Stomach (tissue), 4 donors: Measurements from ENCODE around the gene BUB1.
"Not testable (repeated sequence)": the region's sequence is repeated elsewhere in the genome, so short reads cannot be mapped to it uniquely, and the experiment has no call there.

ENCODE experiments used
- POLR2A ChIP-seq, 4 donors: fragments of 450-650 bp; IDR thresholded peaks; one replicate each; pipeline ENCODE4 v1.6.1; 2016; ENCODE audit warnings: antibody characterized with exemption in 4 of 4, control low read depth in 2 of 4, mild to moderate bottlenecking in 1 of 4, moderate library complexity in 1 of 4
- POLR2AphosphoS5 ChIP-seq, 3 donors: sonication (generic); formaldehyde crosslinking; IDR thresholded peaks; one replicate each; pipeline ENCODE4 v1.6.1; 2016; ENCODE audit warnings: antibody characterized with exemption in 3 of 3
- TF ChIP-seq, protein P1 (sequence below), 7 experiments: fragments of 450-650 bp in 4 of 7; fragments of 200-600 bp in 3 of 7; sonication (generic) in 3 of 7; IDR thresholded peaks; one replicate each; pipeline ENCODE4 v1.5.1; 2016 to 2019; ENCODE audit warnings: antibody characterized with exemption in 7 of 7, control low read depth in 2 of 7, mild to moderate bottlenecking in 1 of 7

DNA sequence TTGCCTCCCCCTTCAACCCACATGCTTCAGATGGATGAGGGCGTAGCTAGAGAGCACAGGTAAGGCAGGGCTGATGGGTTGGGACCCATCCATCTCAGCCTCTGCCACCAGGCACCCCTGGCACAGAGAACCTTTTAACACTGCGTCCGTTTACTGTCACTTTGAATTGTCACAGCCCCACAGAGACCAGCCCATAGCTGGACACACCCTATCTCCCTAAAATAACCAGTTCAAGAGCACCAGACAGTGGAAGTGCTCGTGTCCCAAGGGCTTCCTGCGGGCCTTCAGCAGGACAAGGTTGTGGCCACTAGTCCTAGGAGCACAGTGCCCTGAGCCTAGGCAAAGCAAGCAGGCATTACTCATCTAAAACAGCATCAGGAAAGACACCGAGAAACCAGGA lies 20.4 kb upstream of the BUB1 start:
- not testable (repeated sequence) for TF ChIP-seq POLR2A, POLR2AphosphoS5 (IDR thresholded peaks at IDR 0.05)
- TF ChIP-seq, protein P1, sequence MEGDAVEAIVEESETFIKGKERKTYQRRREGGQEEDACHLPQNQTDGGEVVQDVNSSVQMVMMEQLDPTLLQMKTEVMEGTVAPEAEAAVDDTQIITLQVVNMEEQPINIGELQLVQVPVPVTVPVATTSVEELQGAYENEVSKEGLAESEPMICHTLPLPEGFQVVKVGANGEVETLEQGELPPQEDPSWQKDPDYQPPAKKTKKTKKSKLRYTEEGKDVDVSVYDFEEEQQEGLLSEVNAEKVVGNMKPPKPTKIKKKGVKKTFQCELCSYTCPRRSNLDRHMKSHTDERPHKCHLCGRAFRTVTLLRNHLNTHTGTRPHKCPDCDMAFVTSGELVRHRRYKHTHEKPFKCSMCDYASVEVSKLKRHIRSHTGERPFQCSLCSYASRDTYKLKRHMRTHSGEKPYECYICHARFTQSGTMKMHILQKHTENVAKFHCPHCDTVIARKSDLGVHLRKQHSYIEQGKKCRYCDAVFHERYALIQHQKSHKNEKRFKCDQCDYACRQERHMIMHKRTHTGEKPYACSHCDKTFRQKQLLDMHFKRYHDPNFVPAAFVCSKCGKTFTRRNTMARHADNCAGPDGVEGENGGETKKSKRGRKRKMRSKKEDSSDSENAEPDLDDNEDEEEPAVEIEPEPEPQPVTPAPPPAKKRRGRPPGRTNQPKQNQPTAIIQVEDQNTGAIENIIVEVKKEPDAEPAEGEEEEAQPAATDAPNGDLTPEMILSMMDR (IDR thresholded peaks at IDR 0.05), result not testable (repeated sequence)
